ENCODE results near the gene SMARCD3. TPM values are rescaled to one million over a fixed set of nuclear protein-coding genes. Genes with fewer than 3 reads are reported as not detected.

SMARCD3 gene
- total RNA-seq, 4 donors from 2014 or later: 4.8 to 19.8 (median 13.5) TPM

GRCh38 chr7:151279868-151280267 lies 31.4 kb upstream of the SMARCD3 start:
- WGBS, 2 donors: 89 to 91% methylated on average over 5 of the region's 5 CpGs
- intact Hi-C loops (cut with DNase I; ENCODE audit: low total_unique reads): no loop called here
- no peak for TF ChIP-seq POLR2A (IDR thresholded peaks at IDR 0.05)
- TF ChIP-seq CTCF (IDR thresholded peaks at IDR 0.05): no peak
- no peak overlapping the region for H3K4me3 ChIP-seq (ENCODE audit: low read depth, poor library complexity, severe bottlenecking)
- no peak for DNase-seq (ENCODE audit: low spot score in 2 of 2)

- H3K4me3 ChIP-seq (ENCODE audit: low read depth, poor library complexity, severe bottlenecking): no peak overlapping the region
- no peak for TF ChIP-seq CTCF (IDR thresholded peaks at IDR 0.05)
- TF ChIP-seq POLR2A (IDR thresholded peaks at IDR 0.05): no peak
- intact Hi-C loops (cut with DNase I; ENCODE audit: low total_unique reads): no loop called here
- WGBS, 2 donors: 92 to 95% methylated on average over 12 of the region's 12 CpGs
- DNase-seq (ENCODE audit: low spot score in 2 of 2): no peak
Observed at GRCh38 chr7:151278949-151279348, 30.5 kb upstream of the SMARCD3 start.

- no peak overlapping the region for H3K4me3 ChIP-seq (ENCODE audit: low read depth, poor library complexity, severe bottlenecking)
- 56 to 67% methylated on average over 8 of the region's 8 CpGs for WGBS, 2 donors
- DNase-seq (ENCODE audit: low spot score in 2 of 2): no peak
Observed at GRCh38 chr7:151277631-151278030, 29.1 kb upstream of the SMARCD3 start.

GRCh38 chr7:151276666-151277590 lies 28.4 kb upstream of the SMARCD3 start:
- no peak overlapping the region for H3K4me3 ChIP-seq (ENCODE audit: low read depth, poor library complexity, severe bottlenecking)
- WGBS, 2 donors: 1 to 2% methylated on average over 44 to 60 of the region's 63 CpGs
- no peak for DNase-seq (ENCODE audit: low spot score in 2 of 2)
- no peak for TF ChIP-seq CTCF (IDR thresholded peaks at IDR 0.05)
- no peak for TF ChIP-seq POLR2A (IDR thresholded peaks at IDR 0.05)
- intact Hi-C loops (cut with DNase I; ENCODE audit: low total_unique reads): no loop called here

More at GRCh38 chr7:151277631-151278030, 29.1 kb upstream of the SMARCD3 start:
- TF ChIP-seq POLR2A (IDR thresholded peaks at IDR 0.05) (no peak), CTCF (IDR thresholded peaks at IDR 0.05) (no peak)
- intact Hi-C loops (cut with DNase I; ENCODE audit: low total_unique reads): no loop called here

GRCh38 chr7:151275813-151276577 lies 27.5 kb upstream of the SMARCD3 start:
- no peak for DNase-seq (ENCODE audit: low spot score in 2 of 2)
- WGBS, 2 donors: 20 to 24% methylated on average over 10 of the region's 10 CpGs
- intact Hi-C loops (cut with DNase I; ENCODE audit: low total_unique reads): no loop called here
- no peak for TF ChIP-seq POLR2A (IDR thresholded peaks at IDR 0.05)
- no peak for TF ChIP-seq CTCF (IDR thresholded peaks at IDR 0.05)
- no peak overlapping the region for H3K4me3 ChIP-seq (ENCODE audit: low read depth, poor library complexity, severe bottlenecking)

All from lower leg skin (tissue), 4 donors.